Measurements from ENCODE around the gene SCLT1.

DNA sequence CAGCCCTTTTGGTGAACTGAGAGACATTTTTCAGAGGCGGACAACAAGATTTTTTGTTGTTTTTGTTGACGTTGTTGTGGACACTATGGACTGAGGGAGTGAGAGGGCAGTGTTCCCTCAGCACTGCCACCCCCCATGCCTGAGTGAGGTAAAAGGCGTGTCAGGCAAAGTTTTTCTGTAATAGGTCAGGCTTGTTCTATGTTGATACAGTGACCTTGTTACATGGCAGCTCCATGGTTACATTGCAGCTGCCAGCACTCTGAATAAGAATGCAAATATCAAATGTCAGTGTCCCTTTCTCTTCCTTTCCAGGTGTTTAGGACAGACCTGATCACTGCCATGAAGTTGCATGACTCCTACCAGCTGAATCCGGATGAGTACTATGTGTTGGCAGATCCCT is 247.3 kb downstream of the SCLT1 start:
- TF ChIP-seq SMARCC2 (IDR thresholded peaks at IDR 0.05): no peak
- TF ChIP-seq HOXA5 (CRISPR knock-in tag; IDR thresholded peaks at IDR 0.05): no peak
- TF ChIP-seq, protein P1, sequence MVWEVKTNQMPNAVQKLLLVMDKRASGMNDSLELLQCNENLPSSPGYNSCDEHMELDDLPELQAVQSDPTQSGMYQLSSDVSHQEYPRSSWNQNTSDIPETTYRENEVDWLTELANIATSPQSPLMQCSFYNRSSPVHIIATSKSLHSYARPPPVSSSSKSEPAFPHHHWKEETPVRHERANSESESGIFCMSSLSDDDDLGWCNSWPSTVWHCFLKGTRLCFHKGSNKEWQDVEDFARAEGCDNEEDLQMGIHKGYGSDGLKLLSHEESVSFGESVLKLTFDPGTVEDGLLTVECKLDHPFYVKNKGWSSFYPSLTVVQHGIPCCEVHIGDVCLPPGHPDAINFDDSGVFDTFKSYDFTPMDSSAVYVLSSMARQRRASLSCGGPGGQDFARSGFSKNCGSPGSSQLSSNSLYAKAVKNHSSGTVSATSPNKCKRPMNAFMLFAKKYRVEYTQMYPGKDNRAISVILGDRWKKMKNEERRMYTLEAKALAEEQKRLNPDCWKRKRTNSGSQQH (CRISPR knock-in tag; IDR thresholded peaks at IDR 0.05; ENCODE audit: low read depth): no peak
- no peak for TF ChIP-seq MAFK (conservative IDR thresholded peaks at IDR 0.05 in 1 of 2, IDR thresholded peaks at IDR 0.05 in 1 of 2; ENCODE audit: low read length in 2 of 2)
- TF ChIP-seq NR3C1 (CRISPR knock-in tag; IDR thresholded peaks at IDR 0.05): no peak
- TF ChIP-seq HDAC6 (IDR thresholded peaks at IDR 0.05; ENCODE audit: low read depth, low read length): no peak
- no peak for TF ChIP-seq NR2F1 (CRISPR knock-in tag; IDR thresholded peaks at IDR 0.05)
- TF ChIP-seq MEIS1 (CRISPR knock-in tag; IDR thresholded peaks at IDR 0.05; ENCODE audit: borderline replicate concordance): no peak
- TF ChIP-seq, protein P2, sequence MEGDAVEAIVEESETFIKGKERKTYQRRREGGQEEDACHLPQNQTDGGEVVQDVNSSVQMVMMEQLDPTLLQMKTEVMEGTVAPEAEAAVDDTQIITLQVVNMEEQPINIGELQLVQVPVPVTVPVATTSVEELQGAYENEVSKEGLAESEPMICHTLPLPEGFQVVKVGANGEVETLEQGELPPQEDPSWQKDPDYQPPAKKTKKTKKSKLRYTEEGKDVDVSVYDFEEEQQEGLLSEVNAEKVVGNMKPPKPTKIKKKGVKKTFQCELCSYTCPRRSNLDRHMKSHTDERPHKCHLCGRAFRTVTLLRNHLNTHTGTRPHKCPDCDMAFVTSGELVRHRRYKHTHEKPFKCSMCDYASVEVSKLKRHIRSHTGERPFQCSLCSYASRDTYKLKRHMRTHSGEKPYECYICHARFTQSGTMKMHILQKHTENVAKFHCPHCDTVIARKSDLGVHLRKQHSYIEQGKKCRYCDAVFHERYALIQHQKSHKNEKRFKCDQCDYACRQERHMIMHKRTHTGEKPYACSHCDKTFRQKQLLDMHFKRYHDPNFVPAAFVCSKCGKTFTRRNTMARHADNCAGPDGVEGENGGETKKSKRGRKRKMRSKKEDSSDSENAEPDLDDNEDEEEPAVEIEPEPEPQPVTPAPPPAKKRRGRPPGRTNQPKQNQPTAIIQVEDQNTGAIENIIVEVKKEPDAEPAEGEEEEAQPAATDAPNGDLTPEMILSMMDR (CRISPR knock-in tag; IDR thresholded peaks at IDR 0.05): no peak
- TF ChIP-seq NFYB (CRISPR knock-in tag; IDR thresholded peaks at IDR 0.05): no peak
- TF ChIP-seq, protein P3, sequence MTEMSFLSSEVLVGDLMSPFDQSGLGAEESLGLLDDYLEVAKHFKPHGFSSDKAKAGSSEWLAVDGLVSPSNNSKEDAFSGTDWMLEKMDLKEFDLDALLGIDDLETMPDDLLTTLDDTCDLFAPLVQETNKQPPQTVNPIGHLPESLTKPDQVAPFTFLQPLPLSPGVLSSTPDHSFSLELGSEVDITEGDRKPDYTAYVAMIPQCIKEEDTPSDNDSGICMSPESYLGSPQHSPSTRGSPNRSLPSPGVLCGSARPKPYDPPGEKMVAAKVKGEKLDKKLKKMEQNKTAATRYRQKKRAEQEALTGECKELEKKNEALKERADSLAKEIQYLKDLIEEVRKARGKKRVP (CRISPR knock-in tag; IDR thresholded peaks at IDR 0.05): no peak
- TF ChIP-seq CHD4 (IDR thresholded peaks at IDR 0.05; ENCODE audit: borderline replicate concordance, low read length): no peak
- TF ChIP-seq NFRKB (IDR thresholded peaks at IDR 0.05): no peak
- TF ChIP-seq, protein P4, sequence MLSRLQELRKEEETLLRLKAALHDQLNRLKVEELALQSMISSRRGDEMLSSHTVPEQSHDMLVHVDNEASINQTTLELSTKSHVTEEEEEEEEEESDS (CRISPR knock-in tag; IDR thresholded peaks at IDR 0.05; ENCODE audit: borderline replicate concordance): no peak

Data from HepG2 (cell line).